ENCODE results near the gene GALNT17.

DNA sequence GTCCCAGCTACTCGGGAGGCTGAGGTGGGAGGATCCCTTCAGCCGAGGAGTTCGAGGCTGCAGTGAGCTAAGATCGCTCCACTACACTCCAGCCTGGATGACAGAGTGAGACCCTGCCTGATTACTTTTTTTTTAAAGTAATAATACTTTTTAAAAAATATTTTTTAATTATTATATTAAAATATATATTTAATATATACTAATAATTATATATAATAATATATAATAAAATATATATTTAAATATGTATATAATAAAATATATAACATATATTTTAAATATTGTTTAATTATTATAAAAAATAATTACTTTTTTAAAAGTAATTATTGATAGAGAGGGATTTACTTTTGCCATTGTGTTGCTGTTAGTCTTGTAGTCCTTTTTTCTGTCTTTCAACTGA lies 169.2 kb downstream of the GALNT17 start:
- TF ChIP-seq, protein P1, sequence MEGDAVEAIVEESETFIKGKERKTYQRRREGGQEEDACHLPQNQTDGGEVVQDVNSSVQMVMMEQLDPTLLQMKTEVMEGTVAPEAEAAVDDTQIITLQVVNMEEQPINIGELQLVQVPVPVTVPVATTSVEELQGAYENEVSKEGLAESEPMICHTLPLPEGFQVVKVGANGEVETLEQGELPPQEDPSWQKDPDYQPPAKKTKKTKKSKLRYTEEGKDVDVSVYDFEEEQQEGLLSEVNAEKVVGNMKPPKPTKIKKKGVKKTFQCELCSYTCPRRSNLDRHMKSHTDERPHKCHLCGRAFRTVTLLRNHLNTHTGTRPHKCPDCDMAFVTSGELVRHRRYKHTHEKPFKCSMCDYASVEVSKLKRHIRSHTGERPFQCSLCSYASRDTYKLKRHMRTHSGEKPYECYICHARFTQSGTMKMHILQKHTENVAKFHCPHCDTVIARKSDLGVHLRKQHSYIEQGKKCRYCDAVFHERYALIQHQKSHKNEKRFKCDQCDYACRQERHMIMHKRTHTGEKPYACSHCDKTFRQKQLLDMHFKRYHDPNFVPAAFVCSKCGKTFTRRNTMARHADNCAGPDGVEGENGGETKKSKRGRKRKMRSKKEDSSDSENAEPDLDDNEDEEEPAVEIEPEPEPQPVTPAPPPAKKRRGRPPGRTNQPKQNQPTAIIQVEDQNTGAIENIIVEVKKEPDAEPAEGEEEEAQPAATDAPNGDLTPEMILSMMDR (IDR thresholded peaks at IDR 0.05; ENCODE audit: poor library complexity, severe bottlenecking), result no peak
- TF ChIP-seq POLR2AphosphoS5 (IDR thresholded peaks at IDR 0.05) (no peak), SMC3 (conservative IDR thresholded peaks at IDR 0.05; ENCODE audit: poor library complexity) (no peak), REST (IDR thresholded peaks at IDR 0.05; ENCODE audit: borderline replicate concordance) (no peak)

All from neural cell (in vitro differentiated cells).